HEK293T (cell line): Measurements from ENCODE around the gene CYTH3.

Experiments
- BHLHE40 ChIP-seq: fragments of 450-650 bp; IDR thresholded peaks from 2 replicates; pipeline ENCODE4 v1.6.1; 2016; ENCODE audit warnings: mild to moderate bottlenecking, moderate library complexity, borderline replicate concordance
- ELF4 ChIP-seq: fragments of 450-650 bp; IDR thresholded peaks from 2 replicates; pipeline ENCODE4 v1.6.1; 2017; ENCODE audit warnings: antibody characterized with exemption
- FOXA1 ChIP-seq: fragments of 450-650 bp; IDR thresholded peaks from 2 replicates; pipeline ENCODE4 v1.6.1; 2016; ENCODE audit warnings: mild to moderate bottlenecking
- FOXK2 ChIP-seq: fragments of 450-650 bp; IDR thresholded peaks from 2 replicates; pipeline ENCODE4 v1.6.1; 2016; ENCODE audit warnings: mild to moderate bottlenecking
- HDGF ChIP-seq: fragments of 450-650 bp; IDR thresholded peaks from 2 replicates; pipeline ENCODE4 v1.6.1; 2017; ENCODE audit warnings: antibody characterized with exemption, borderline replicate concordance
- NFRKB ChIP-seq: fragments of 450-650 bp; IDR thresholded peaks from 2 replicates; pipeline ENCODE4 v1.6.1; 2016; ENCODE audit warnings: mild to moderate bottlenecking, moderate library complexity
- PKNOX1 ChIP-seq: fragments of 450-650 bp; IDR thresholded peaks from 2 replicates; pipeline ENCODE4 v1.6.1; 2016
- SP1 ChIP-seq: fragments of 450-650 bp; IDR thresholded peaks from 2 replicates; pipeline ENCODE4 v1.6.1; 2017
- SUZ12 ChIP-seq: fragments of 450-650 bp; IDR thresholded peaks from 2 replicates; pipeline ENCODE4 v1.6.1; 2016; ENCODE audit warnings: mild to moderate bottlenecking
- ZNF384 ChIP-seq: fragments of 450-650 bp; IDR thresholded peaks from 2 replicates; pipeline ENCODE4 v1.6.1; 2016

DNA sequence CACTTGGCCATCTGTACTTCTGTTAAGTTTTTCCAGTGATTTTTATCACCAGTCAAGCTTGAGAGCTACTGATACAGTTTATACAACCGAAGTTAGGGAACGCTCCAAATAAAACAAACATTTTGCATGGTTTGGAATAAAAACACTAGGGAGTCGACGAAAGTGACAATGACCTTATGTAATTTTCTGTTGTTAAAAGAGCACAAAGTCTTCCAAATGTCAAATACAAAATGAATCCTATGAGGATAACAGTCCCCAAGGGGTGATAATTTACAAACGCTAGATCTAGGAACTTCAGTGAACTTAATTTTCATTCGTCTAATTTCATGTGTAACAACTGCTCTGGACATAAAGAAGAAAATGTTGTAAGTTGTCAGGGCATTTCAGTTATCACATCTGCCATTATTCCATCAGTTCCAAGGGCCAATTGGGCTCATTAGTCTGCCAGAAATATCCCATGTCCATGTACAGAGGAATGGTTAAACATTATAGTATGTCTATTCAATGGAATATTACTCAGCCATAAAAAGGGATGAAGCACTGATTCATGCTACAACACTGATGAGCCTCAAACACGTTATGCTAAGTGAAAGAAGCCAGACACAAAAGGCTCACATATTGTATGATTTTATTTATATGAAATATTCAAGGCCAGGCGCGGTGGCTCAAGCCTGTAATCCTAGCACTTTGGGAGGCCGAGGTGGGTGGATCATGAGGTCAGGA, 38.0 kb upstream of the CYTH3 start:
- TF ChIP-seq SP1: no peak
- TF ChIP-seq PKNOX1: no peak
- no peak for TF ChIP-seq BHLHE40
- no peak for TF ChIP-seq NFRKB
- TF ChIP-seq ELF4: no peak
- no peak for TF ChIP-seq HDGF
- TF ChIP-seq FOXK2: no peak
- no peak for TF ChIP-seq FOXA1
- TF ChIP-seq SUZ12: no peak
- no peak for TF ChIP-seq ZNF384
